PC-9 (cell line): ENCODE measurements around the gene PBX4. TPM values are rescaled to one million over a fixed set of nuclear protein-coding genes. Genes with fewer than 3 reads are reported as not detected.
A peak's percentile ranks its signal among the peaks of the same experiment; 100 is the strongest.

ENCODE experiments used
- BruUV-seq: library from RNA; stranded (reverse); fragments of 400-500 nt; replicated peaks from 2 replicates; lab custom pipeline; 2021; lab: Mats Ljungman, UMichigan
- CTCF ChIA-PET: fragments of 300-600 bp; sonication (Branson Sonifier 250); formaldehyde crosslinking; loops from one replicate; lab custom pipeline; 2022; ENCODE audit warnings: antibody characterized with exemption; lab: Charles Lee
- POLR2A ChIA-PET: fragments of 300-600 bp; sonication (Branson Sonifier 250); formaldehyde crosslinking; loops from one replicate; lab custom pipeline; 2022; ENCODE audit warnings: antibody characterized with exemption; ENCODE audit not compliant: unreplicated experiment; lab: Charles Lee
- DNase-seq, 2 experiments: peaks; one replicate each; pipeline versions ENCODE4 v3.0.0 to v3.0.0-alpha.2; 2015 to 2022; ENCODE audit warnings: mixed read lengths in 1 of 2
- H2AFZ ChIP-seq: fragments of 200-600 bp; sonication (generic); 2 replicates; pipeline ENCODE4 v1.8.1; 2017; ENCODE audit warnings: antibody characterized with exemption
- H3F3A ChIP-seq: fragments of 200-600 bp; sonication (generic); 2 replicates; pipeline ENCODE4 v1.8.1; 2017; ENCODE audit warnings: antibody characterized with exemption, mild to moderate bottlenecking, low read depth; ENCODE audit not compliant: insufficient read depth
- H3K27ac ChIP-seq: fragments of 200-600 bp; sonication (generic); 2 replicates; pipeline ENCODE4 v1.6.1; 2016; ENCODE audit warnings: mixed run types
- H3K27me3 ChIP-seq: fragments of 200-600 bp; sonication (generic); 2 replicates; pipeline ENCODE4 v1.6.1; 2016; ENCODE audit warnings: low read depth, mixed run types; ENCODE audit not compliant: insufficient read depth
- H3K36me3 ChIP-seq: fragments of 200-600 bp; sonication (generic); 2 replicates; pipeline ENCODE4 v1.6.1; 2016; ENCODE audit warnings: low read depth, mixed run types
- H3K4me1 ChIP-seq: fragments of 200-600 bp; sonication (generic); replicated peaks from 2 replicates; pipeline ENCODE4 v1.6.1; 2016; ENCODE audit warnings: mixed run types; ENCODE audit not compliant: insufficient read depth
- H3K4me2 ChIP-seq: fragments of 200-600 bp; sonication (generic); 2 replicates; pipeline ENCODE4 v1.6.1; 2017; ENCODE audit warnings: mixed run types
- H3K4me3 ChIP-seq: fragments of 200-600 bp; sonication (generic); 2 replicates; pipeline ENCODE4 v1.6.1; 2016; ENCODE audit warnings: mixed run types
- H3K79me2 ChIP-seq: fragments of 200-600 bp; sonication (generic); 2 replicates; pipeline ENCODE4 v1.6.1; 2017; ENCODE audit warnings: low read depth, mixed run types
- H3K9me2 ChIP-seq: fragments of 200-600 bp; sonication (generic); 2 replicates; pipeline ENCODE4 v1.8.1; 2017; ENCODE audit warnings: mild to moderate bottlenecking; ENCODE audit not compliant: insufficient read depth
- H3K9me3 ChIP-seq: fragments of 200-600 bp; sonication (generic); 2 replicates; pipeline ENCODE4 v1.8.1; 2016; ENCODE audit warnings: low read depth; ENCODE audit not compliant: insufficient read depth
- H4K20me1 ChIP-seq: fragments of 200-600 bp; sonication (generic); 2 replicates; pipeline ENCODE4 v1.8.1; 2017; ENCODE audit not compliant: insufficient read depth
- CTCF ChIP-seq: fragments of 200-600 bp; sonication (generic); conservative IDR thresholded peaks from 2 replicates; pipeline ENCODE4 v1.6.1; 2017; ENCODE audit warnings: mixed run types, antibody characterized with exemption, mild to moderate bottlenecking, moderate library complexity
- EZH2 ChIP-seq: fragments of 200-600 bp; sonication (generic); IDR thresholded peaks from 2 replicates; pipeline ENCODE4 v1.8.0; 2017; ENCODE audit warnings: antibody characterized with exemption, low read depth
- intact Hi-C: fragments of 100-400 bp; cut with micrococcal nuclease; formaldehyde crosslinking; loops from one replicate; pipeline ENCODE4 v1.10.0; 2022; ENCODE audit not compliant: unreplicated experiment
- total RNA-seq: library from RNA; stranded (reverse); gene quantifications from 2 replicates; pipeline ENCODE4 v1.2.3, GENCODE V29; 2021

The PBX4 gene
- total RNA-seq, 1 experiment from 2014 or later = 5.7 TPM

- Histone ChIP-seq H3K9me3 (no peaks in the 10 kb centered on the region), H3K4me2 (no peak overlapping the region), H3K4me1 (peaks cover 10% of the 10 kb centered on the region), H3K27me3 (no peaks in the 10 kb centered on the region), H3F3A (peaks cover 10% of the 10 kb centered on the region; the same call in 1 of the 2 replicates), H3K9me2 (no peaks in the 10 kb centered on the region), H3K4me3 (no peak overlapping the region), H3K79me2 (peaks cover 67% of the 10 kb centered on the region), H4K20me1 (peaks cover 54% of the 10 kb centered on the region), H3K36me3 (0 out of 2 replicates have a peak, but pooled peaks cover 5% of the 10 kb centered on the region), H2AFZ (no peak overlapping the region), H3K27ac (no peak overlapping the region)
- BruUV-seq = no TSS peak
- intact Hi-C loops = no loop called here
- ChIA-PET CTCF (no interaction called here), POLR2A (no interaction called here)
- TF ChIP-seq EZH2 (no peak), CTCF (no peak)
- DNase-seq = no peak
Observed at GRCh38 chr19:19520989-19521388, 97.5 kb downstream of the PBX4 start.

GRCh38 chr19:19517235-19517619, 101.3 kb downstream of the PBX4 start:
- H3K9me2 ChIP-seq = no peaks in the 10 kb centered on the region
- H3K4me2 ChIP-seq = peak overlapping the region; percentile 84
- ChIA-PET POLR2A (no interaction called here), CTCF (no interaction called here)
- TSS peak; percentile 48 for BruUV-seq
- H3K27me3 ChIP-seq = no peaks in the 10 kb centered on the region
- no peak for DNase-seq
- peak overlapping the region; percentile 98 for H3K4me3 ChIP-seq
- H3K79me2 ChIP-seq = peaks cover 57% of the 10 kb centered on the region
- peaks cover 10% of the 10 kb centered on the region for H3K4me1 ChIP-seq
- intact Hi-C loops = no loop called here
- H3K9me3 ChIP-seq = no peaks in the 10 kb centered on the region
- TF ChIP-seq EZH2 (no peak), CTCF (no peak)
- peaks cover 18% of the 10 kb centered on the region; the same call in 1 of the 2 replicates for H4K20me1 ChIP-seq
- H3F3A ChIP-seq = peaks cover 14% of the 10 kb centered on the region; the same call in 1 of the 2 replicates
- H3K36me3 ChIP-seq = 0 out of 2 replicates have a peak, but pooled peaks cover 5% of the 10 kb centered on the region
- H2AFZ ChIP-seq = no peak overlapping the region
- H3K27ac ChIP-seq = no peak overlapping the region

GRCh38 chr19:19515642-19516519, 102.6 kb downstream of the PBX4 start, which contains the start of gene NDUFA13:
NDUFA13 (plus strand) TSS chr19:19516225; CDS start chr19:19516239, 14 bp downstream.
- H3K4me3 ChIP-seq = peak within 1 kb of the TSS; percentile 98
- peaks cover 10% of the 10 kb centered on the region for H3K4me1 ChIP-seq
- H3K79me2 ChIP-seq = peaks cover 44% of the 10 kb centered on the region
- H4K20me1 ChIP-seq = peaks cover 8% of the 10 kb centered on the region; the same call in 1 of the 2 replicates
- DNase-seq = peak; percentile 88 to 92
- TF ChIP-seq EZH2 (no peak), CTCF (peak; percentile 49; the same call in 1 of the 2 replicates)
- no peaks in the 10 kb centered on the region for H3K9me2 ChIP-seq
- peak within 1 kb of the TSS; percentile 59 for H3K27ac ChIP-seq
- no peaks in the 10 kb centered on the region for H3K27me3 ChIP-seq
- intact Hi-C loops = no loop called here
- 0 out of 2 replicates have a peak, but pooled peaks cover 3% of the 10 kb centered on the region for H3K36me3 ChIP-seq
- CTCF ChIA-PET = no interaction called here
- peaks cover 26% of the 10 kb centered on the region; the same call in 1 of the 2 replicates for H3F3A ChIP-seq
- no peaks in the 10 kb centered on the region for H3K9me3 ChIP-seq
- TSS peak; percentile 84 for BruUV-seq
- H2AFZ ChIP-seq = peak within 1 kb of the TSS; percentile 97
- H3K4me2 ChIP-seq = peak within 1 kb of the TSS; percentile 84
- POLR2A ChIA-PET = interaction anchor here (0.6 to 1.0 kb wide), 3 partner anchors 21 to 260 kb away, joined by 4 to 13 read pairs (median 4); no protein-coding TSS in a partner anchor
